Endodermal cell (in vitro differentiated cells): ENCODE measurements around the gene TMEM250. TPM values are rescaled to one million over a fixed set of nuclear protein-coding genes. Genes with fewer than 3 reads are reported as not detected.

Experiments
- DNase-seq: peaks from one replicate; pipeline ENCODE4 v3.0.0-alpha.2; 2017
- H3K27ac ChIP-seq: 2 replicates; pipeline ENCODE4 v1.5.1; 2013; ENCODE audit warnings: mild to moderate bottlenecking, low read depth, low read length, moderate library complexity
- H3K27me3 ChIP-seq: 2 replicates; pipeline ENCODE4 v1.6.1; 2013; ENCODE audit warnings: mild to moderate bottlenecking, low read length, moderate library complexity; ENCODE audit not compliant: insufficient read depth, control insufficient read depth, poor library complexity, severe bottlenecking
- H3K36me3 ChIP-seq: 2 replicates; pipeline ENCODE4 v1.7.0; 2013; ENCODE audit warnings: mild to moderate bottlenecking, low read length, moderate library complexity; ENCODE audit not compliant: control insufficient read depth, insufficient read depth
- H3K4me1 ChIP-seq: one replicate; pipeline ENCODE4 v1.7.0; 2013; ENCODE audit warnings: low read length; ENCODE audit not compliant: control insufficient read depth, insufficient read depth
- H3K4me3 ChIP-seq: 2 replicates; pipeline ENCODE4 v1.5.1; 2013; ENCODE audit warnings: mild to moderate bottlenecking, low read length, moderate library complexity
- H3K9ac ChIP-seq: 2 replicates; pipeline ENCODE4 v1.6.1; 2013; ENCODE audit warnings: mild to moderate bottlenecking, low read length, moderate library complexity; ENCODE audit not compliant: poor library complexity, severe bottlenecking; ENCODE audit errors: extremely low read depth
- H3K9me3 ChIP-seq: 2 replicates; pipeline ENCODE4 v1.6.1; 2013; ENCODE audit warnings: mild to moderate bottlenecking, low read length, moderate library complexity; ENCODE audit not compliant: control insufficient read depth
- H3K27ac Mint-ChIP-seq: 2 replicates; pipeline ENCODE4 v1.8.0; 2020; ENCODE audit warnings: mixed read lengths
- H3K27me3 Mint-ChIP-seq: 2 replicates; pipeline ENCODE4 v1.8.0; 2021; ENCODE audit warnings: mild to moderate bottlenecking, mixed read lengths; ENCODE audit not compliant: insufficient read depth
- H3K36me3 Mint-ChIP-seq: 2 replicates; pipeline ENCODE4 v1.8.0; 2020; ENCODE audit warnings: low read depth, mixed read lengths
- H3K4me1 Mint-ChIP-seq: 2 replicates; pipeline ENCODE4 v1.8.0; 2020; ENCODE audit warnings: mixed read lengths
- H3K4me3 Mint-ChIP-seq: 2 replicates; pipeline ENCODE4 v1.8.0; 2020; ENCODE audit warnings: mild to moderate bottlenecking, moderate library complexity, mixed read lengths
- H3K9me3 Mint-ChIP-seq: 2 replicates; pipeline ENCODE4 v1.8.0; 2020; ENCODE audit warnings: mild to moderate bottlenecking, mixed read lengths
- WGBS, 2 experiments: methylation state at CpG; one replicate each; pipeline versions ENCODE4 v1.1.5 to v1.1.7; 2013; ENCODE audit warnings: missing lambda C conversion rate in 2 of 2, mixed read lengths in 1 of 2; ENCODE audit not compliant: insufficient coverage in 1 of 2, insufficient read length in 1 of 2; 5-methylcytosine and 5-hydroxymethylcytosine counted together
- total RNA-seq, 2 donors: library from RNA; stranded (reverse); fragmentation: NEBNext Ultra II Directional in 1 of 2; extraction: Animal tissue kit (Norgen Biotek cat#: 25700) in 1 of 2; gene quantifications; 2 replicates in 1 of 2; 3 replicates in 1 of 2; pipeline ENCODE4 v1.2.1, GENCODE V29; 2021
- TF ChIP-seq, protein P1 (sequence below): fragments of 200-600 bp; sonication (generic); conservative IDR thresholded peaks from 2 replicates; pipeline ENCODE4 v1.5.0; 2021; ENCODE audit warnings: antibody characterized with exemption, mild to moderate bottlenecking

TMEM250 gene
- total RNA-seq, 2 donors from 2014 or later = 56.4 to 58.4 TPM

DNA sequence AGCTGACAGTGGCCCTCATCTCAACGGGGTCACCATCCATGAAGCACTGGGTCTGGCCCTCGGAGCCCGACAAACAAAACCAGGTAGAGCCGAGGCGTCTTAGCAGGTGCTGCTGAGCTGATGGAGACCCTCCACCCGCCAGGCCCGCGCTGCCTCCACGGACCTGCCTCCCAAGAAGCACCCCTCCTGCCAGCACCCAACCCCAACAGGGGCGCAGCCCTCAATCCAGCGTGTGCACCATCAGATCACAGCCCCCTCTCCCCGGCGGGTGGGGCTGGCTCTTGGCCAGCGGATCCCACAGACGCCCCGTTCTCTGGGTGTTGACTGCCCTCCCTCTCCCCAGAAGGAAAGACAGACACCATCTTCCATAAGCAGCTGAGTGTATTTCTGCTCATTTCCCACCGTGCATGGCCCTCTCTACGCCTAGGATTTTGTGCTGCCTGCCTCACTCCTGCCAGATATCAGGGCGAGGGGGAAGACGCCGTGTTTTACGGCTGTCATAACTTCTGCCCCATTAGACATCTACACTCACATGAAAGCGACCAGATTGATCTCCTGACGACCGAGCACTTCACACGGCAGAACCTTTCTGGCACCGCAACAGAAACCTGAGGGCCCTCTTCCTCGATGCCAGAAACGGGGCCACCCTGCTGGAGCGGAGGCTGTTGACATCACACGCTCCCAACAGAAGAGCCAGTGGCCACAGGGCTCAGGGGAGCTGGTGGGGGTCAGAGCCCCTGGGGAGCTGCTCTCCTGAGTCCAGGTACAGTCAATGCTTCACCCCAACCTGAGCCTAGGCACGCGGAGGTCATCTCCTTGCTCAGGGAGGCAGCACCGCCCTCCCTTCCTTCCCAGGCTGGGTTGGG, 35.9 kb downstream of the TMEM250 start:
- 94 to 95% methylated on average over 27 to 33 of the region's 34 CpGs for WGBS, 2 experiments
- no peak for DNase-seq
- no peaks in the 10 kb centered on the region for H3K9me3 ChIP-seq
- H3K4me3 ChIP-seq = no peak overlapping the region
- H3K36me3 ChIP-seq = no peaks in the 10 kb centered on the region
- no peaks in the 10 kb centered on the region for H3K36me3 Mint-ChIP-seq
- H3K27ac Mint-ChIP-seq = no peak overlapping the region
- peaks cover 3% of the 10 kb centered on the region for H3K4me1 Mint-ChIP-seq
- H3K4me1 ChIP-seq = no peaks in the 10 kb centered on the region
- H3K9ac ChIP-seq = no peak overlapping the region
- no peaks in the 10 kb centered on the region for H3K9me3 Mint-ChIP-seq
- TF ChIP-seq, protein P1, sequence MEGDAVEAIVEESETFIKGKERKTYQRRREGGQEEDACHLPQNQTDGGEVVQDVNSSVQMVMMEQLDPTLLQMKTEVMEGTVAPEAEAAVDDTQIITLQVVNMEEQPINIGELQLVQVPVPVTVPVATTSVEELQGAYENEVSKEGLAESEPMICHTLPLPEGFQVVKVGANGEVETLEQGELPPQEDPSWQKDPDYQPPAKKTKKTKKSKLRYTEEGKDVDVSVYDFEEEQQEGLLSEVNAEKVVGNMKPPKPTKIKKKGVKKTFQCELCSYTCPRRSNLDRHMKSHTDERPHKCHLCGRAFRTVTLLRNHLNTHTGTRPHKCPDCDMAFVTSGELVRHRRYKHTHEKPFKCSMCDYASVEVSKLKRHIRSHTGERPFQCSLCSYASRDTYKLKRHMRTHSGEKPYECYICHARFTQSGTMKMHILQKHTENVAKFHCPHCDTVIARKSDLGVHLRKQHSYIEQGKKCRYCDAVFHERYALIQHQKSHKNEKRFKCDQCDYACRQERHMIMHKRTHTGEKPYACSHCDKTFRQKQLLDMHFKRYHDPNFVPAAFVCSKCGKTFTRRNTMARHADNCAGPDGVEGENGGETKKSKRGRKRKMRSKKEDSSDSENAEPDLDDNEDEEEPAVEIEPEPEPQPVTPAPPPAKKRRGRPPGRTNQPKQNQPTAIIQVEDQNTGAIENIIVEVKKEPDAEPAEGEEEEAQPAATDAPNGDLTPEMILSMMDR = no peak
- no peaks in the 10 kb centered on the region for H3K27me3 ChIP-seq
- no peak overlapping the region for H3K27ac ChIP-seq
- no peaks in the 10 kb centered on the region for H3K27me3 Mint-ChIP-seq
- no peak overlapping the region for H3K4me3 Mint-ChIP-seq

DNA sequence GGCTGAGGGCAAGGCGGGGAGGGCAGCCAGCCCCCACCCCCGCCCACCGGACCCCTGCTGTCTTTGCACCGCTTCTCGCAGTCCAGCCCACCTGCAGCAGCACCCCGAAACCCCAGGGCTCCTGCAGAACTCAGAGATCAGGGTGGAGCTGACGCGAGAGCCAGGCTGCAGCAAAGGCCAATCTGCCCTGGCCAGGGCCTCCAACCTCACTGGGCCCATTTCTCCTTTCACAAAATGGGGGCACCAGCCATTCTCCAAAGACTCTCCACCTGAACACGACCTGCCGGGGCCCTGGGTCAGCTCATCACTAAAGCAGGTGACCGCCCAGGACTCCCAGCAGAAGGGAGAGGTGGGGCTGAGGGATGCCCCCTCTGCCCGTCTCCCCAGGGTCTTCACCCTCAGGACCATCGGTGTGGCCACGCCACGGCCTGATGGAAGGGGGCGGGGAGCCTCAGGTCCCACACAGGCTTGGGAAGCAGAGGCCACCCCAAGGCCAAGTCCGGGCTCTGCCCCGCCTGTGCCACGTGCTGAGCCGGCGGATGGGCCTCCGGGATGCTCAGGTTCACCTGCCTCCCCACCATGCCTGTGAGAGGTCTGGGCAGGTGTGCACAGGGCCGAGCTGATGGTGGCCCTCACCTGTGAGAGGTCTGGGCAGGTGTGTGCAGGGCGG, 36.7 kb downstream of the TMEM250 start:
- H3K4me3 Mint-ChIP-seq = no peak overlapping the region
- 94 to 98% methylated on average over 13 to 24 of the region's 24 CpGs for WGBS, 2 experiments
- DNase-seq = no peak

DNA sequence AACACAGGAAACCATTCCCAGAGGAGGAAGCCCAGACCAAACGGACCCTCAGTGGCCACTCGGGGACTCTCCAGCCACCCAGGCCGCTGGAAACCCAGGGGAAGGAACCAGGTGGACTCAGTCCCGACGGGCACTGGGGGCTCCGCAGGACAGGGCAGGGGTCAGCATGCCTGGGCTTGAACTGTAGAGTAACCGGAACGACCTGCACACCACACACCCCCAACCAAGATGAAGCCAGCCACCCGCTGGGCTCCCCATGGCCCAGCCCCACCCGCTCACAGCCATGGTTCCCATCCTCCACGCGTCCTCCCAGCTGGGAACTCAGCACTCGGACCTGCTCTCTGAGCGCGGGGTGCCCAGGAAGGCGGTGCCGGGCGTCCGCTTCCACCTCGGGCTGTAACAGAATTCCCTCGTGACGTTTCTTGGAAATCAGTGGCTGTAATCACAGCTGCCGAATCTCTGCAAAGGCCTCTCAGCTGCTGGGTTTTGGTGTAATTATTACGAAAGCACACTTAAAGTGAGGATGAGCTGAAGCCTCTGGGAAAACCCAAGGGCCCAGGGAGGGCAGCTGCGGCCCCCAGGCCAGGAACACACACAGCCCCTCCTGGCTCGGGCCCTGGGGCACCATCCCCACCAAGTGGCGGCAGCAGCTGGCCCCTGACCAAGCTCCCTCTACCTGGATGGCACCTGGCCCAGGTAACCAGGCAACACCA, 37.4 kb downstream of the TMEM250 start:
- H3K27me3 Mint-ChIP-seq = no peaks in the 10 kb centered on the region
- DNase-seq = no peak
- H3K36me3 Mint-ChIP-seq = peaks cover 4% of the 10 kb centered on the region
- H3K27ac ChIP-seq = no peak overlapping the region
- no peak overlapping the region for H3K4me3 Mint-ChIP-seq
- H3K9me3 Mint-ChIP-seq = no peaks in the 10 kb centered on the region
- H3K4me3 ChIP-seq = no peak overlapping the region
- no peaks in the 10 kb centered on the region for H3K4me1 ChIP-seq
- no peak overlapping the region for H3K27ac Mint-ChIP-seq
- no peak overlapping the region for H3K9ac ChIP-seq
- TF ChIP-seq, protein P1 = no peak
- no peaks in the 10 kb centered on the region for H3K36me3 ChIP-seq
- 93 to 97% methylated on average over 10 to 27 of the region's 27 CpGs for WGBS, 2 experiments
- H3K4me1 Mint-ChIP-seq = no peaks in the 10 kb centered on the region
- no peaks in the 10 kb centered on the region for H3K27me3 ChIP-seq
- H3K9me3 ChIP-seq = no peaks in the 10 kb centered on the region

More for the DNA sequence above, 36.7 kb downstream of the TMEM250 start:
- Mint-ChIP-seq H3K27me3 (no peaks in the 10 kb centered on the region), H3K9me3 (no peaks in the 10 kb centered on the region), H3K36me3 (peaks cover 3% of the 10 kb centered on the region), H3K4me1 (peaks cover 3% of the 10 kb centered on the region), H3K27ac (no peak overlapping the region)
- Histone ChIP-seq H3K36me3 (no peaks in the 10 kb centered on the region), H3K4me1 (no peaks in the 10 kb centered on the region), H3K9ac (no peak overlapping the region), H3K9me3 (no peaks in the 10 kb centered on the region), H3K4me3 (no peak overlapping the region), H3K27ac (no peak overlapping the region), H3K27me3 (no peaks in the 10 kb centered on the region)
- TF ChIP-seq, protein P1 = no peak
